Dermis microvascular lymphatic vessel endothelial cell (primary cell): ENCODE results near the gene FHIT. TPM values are rescaled to one million over a fixed set of nuclear protein-coding genes. Genes with fewer than 3 reads are reported as not detected.

ENCODE experiments used
- DNase-seq, 2 donors: peaks; one replicate each; pipeline versions ENCODE4 v3.0.0 to v3.0.0-alpha.2; 2010; ENCODE audit warnings: low read depth in 2 of 2
- total RNA-seq: library from RNA; depleted of rRNA; stranded (reverse); fragments of >200 nt; gene quantifications from 2 replicates; pipeline ENCODE4 v1.2.1, GENCODE V29; 2014

The FHIT gene
- total RNA-seq, 1 donor from 2014 or later, result 0.51 TPM

DNA sequence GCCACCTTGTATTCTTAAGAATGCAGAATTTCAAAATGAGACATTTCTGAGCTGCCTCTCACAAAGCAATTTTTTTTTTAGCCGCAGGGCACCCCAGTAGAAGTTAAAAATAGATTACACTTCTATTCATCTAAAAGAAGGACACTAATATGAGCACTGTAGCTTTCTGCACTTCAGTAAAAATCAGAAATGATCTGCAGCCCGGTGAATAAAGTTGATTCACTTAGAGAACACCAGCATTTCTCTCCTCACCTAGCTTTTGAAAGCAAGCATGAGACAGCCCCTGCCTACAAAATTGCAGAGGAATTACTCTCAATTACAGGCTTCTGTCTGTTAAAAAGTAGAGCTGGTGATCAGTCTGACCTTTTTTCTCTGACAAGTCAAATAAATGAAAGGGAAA lies 1062.4 kb downstream of the FHIT start:
- no peak for DNase-seq

DNA sequence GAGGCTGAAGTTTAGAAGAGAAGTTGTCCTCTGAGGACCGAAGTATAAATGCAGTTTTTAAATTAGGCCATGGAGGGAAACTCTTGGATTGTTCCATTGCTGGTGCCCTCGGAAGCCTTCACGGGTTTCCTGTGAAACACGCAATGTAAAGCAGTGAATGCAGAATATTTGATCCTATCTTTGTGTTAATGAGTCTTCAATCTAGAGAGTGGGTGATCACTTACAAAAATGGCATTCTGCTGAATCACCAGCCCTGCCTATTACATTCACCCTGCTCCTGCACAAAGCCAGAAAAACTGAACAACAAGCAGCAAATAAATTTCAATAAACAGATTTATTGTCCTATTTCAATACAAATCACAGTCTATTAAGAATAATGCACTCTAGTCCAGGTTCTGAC lies 1063.9 kb downstream of the FHIT start:
- no peak for DNase-seq

GRCh38 chr3:60186359-60186758 lies 1064.9 kb downstream of the FHIT start:
- no peak for DNase-seq

DNA sequence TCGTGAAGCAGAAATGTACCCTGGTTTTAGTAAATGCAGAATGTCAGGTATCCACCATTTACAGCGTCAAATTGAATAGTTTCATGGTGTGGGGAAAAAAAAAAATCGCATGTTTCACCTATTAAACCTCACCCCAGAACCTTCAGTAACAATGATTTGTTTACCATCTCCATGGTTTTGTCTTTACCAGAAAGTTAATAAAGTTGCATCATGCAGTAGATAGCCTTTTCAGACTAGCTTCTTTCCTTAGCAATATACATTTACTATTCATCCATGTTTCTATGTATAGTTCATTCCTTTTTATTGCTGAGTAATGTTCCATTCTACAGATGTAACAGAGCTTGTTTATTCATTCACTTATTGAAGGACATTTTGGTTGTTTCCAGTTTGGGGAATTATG lies 1066.1 kb downstream of the FHIT start:
- no peak for DNase-seq

DNA sequence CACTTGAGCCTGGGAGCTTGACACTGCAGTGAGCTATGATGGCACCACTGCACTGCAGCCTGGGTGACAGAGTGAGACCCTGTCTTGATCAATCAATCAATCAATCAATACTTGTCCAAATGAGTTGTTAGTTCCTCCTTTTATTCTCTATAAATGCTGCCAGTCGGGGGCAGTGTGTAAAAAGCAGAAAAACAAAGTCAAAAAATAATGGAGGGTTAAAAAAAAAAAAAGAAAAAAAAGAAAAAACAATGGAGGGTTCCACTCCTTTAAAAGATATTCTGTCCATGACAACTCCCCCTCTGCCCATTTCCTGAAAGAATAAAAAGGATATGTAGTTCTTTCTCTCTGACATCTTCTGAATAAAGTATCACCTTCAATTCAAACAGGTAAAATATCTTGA lies 1068.6 kb downstream of the FHIT start:
- no peak for DNase-seq

GRCh38 chr3:60178931-60179653 lies 1072.2 kb downstream of the FHIT start:
- DNase-seq, result no peak

DNA sequence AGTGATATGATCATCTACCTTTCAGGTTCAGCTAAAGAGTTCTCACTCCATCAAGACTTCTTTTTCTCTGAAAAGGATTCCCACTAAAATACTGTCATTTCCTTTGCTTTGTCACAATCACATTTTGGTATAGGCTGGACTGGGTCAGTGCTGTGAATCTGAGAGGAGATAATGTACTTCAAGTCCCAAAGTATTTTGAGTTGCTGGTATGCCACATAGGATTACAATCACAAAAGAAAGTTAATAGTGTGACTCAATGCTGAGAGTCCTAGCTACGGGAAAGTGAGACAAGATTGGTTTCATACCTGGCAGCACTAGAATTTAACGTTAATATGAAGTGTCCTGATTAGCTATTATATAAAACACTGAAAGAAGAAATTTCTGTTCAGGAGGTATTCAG lies 1073.5 kb downstream of the FHIT start:
- no peak for DNase-seq

DNA sequence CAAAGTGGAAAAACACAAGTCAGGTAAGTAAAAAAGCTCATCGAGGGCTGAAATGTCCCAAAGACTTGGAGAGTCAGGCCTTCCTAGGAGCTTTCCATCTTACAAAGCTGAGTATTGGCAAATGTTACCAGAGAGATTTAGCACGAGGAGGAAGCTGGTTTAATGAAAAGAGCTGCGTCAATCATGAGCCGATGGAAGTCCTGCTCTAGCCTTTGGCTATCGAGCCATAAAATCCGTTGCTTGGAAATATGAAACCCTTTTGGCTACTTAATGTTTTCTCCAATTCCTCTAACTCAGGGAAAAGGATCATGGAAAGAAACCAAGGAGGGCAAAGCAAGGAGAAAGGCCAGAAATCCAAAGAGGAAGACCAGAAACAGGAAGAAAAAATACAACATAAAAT lies 1074.6 kb downstream of the FHIT start:
- DNase-seq, result no peak

DNA sequence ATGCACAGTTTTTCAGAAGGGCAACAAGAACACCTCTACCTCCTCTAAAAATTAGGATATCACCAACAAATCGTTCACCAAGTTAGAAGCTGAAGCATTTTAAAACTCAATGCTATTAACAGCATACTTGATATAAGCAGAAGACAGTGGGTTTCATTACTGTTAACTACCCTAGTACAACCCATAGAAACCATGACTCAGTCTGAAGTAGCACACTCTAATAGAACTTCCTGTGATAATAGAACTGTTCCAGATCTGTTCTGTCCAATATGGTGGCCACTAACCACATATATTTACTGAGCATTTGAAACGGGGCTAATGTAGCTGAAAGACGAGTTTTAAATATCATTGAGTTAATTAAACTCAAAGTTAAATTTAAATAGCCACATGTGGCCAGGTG lies 1075.6 kb downstream of the FHIT start:
- DNase-seq, result no peak

- DNase-seq, result no peak
Observed at GRCh38 chr3:60169755-60170154, 1081.5 kb downstream of the FHIT start.

DNA sequence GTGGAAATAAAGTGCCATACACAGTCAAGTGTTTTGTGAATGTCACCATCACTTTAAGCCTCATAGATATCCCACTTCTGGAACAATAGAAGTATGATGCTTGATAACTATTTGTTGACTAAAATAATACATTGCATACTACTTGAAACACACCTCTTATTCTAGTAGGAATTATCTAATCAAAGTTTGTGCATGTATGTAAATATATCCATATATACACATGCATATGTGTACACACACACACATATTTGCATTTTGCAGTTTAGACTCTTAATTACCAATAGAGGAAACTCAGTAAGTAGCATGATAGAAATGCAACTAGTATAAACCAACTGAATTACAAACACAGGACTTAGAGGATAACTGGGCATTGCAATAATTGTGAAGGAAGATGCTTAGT lies 1084.1 kb downstream of the FHIT start:
- no peak for DNase-seq

DNA sequence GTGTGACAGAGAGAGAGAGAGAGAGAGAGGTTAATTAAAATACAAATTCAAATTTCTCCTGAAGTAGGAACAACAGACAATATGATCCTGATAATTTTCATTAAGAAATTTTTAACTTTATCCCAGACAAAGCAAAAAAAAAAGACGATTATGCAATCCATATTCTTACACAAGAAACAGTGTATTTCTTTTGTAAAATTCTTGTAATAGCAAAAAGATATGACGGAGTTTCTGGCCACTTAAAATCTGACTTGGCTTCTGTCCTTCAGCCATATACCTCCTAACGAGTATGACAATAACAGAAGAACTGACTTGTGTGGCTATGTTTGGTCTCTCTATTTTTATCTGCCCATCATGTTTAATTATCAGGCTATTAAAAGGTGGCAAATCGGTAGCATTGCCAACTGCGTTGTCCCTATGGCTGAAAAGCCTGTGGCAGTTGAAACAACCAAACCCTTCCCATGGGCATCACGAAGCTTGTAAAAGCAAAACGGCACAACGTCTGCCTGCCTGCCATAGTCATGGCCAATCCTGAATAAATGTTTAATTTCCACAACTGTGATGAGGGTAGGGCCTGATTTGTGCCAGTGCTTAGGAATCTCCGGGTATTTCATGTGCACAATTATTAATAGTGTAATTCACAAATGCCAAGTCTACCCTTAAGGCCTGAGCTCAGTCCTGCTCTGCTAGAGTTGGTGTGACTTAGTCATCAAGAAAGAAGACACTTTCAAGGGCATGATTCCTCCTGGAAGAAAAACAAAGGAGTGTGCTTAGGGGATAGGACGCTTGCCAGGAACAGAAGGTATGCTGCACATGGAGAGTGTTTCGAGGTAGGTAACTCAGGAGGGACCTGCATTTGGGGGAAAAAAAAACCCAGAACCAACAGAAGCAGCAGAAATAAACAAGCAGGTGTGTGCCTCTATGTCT lies 1090.2 kb downstream of the FHIT start:
- DNase-seq, result no peak

DNA sequence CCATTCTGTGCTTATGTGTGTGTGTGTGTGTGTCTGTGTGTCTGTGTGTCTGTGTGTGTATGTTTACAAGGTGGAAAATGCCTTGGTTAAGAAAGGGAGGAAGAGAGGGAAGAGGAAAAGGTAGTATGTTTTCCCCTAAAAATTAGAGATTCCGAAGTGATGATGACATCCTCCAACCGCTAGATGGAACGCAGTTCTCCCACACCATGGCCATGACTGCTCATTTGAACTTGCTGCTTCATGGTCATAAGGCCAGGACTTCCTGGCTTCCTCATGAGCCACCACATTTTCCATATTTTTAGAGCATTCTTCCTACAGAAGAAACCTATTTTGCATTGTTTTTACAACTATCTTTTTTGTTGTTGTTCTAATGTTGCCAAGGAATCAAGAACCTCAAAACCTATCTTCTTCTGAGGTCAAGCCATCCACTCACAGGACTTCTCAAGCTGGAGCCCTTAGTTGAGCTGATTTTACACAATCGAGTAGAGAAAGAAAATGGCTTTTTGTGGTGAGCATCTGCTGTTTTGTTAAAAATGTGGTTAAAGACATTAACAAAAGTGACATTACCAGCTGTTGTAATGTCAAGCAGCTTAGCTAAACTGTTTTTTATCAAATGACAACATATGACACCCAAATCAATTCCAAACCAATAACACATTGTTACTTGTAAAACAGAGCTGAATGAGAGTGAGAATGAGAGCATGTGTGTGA lies 1091.0 kb downstream of the FHIT start:
- no peak for DNase-seq

DNA sequence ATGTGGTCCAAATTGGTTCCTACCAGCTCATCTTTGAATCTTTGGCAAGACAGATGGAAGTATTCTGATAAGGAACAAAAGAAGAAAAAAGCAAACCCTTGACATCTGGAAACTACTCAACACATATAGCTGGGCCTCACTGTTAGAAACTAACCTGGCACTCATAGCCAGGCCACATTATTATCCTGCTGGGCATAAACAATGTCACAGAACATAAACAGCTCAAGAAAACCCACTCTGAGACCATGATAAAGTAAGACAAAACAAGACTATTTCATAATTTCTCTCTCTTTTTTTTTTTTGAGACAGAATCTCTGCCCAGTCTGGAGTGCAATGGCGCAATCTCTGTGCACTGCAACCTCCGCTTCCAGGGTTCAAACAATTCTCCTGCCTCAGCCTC lies 1093.2 kb downstream of the FHIT start:
- no peak for DNase-seq

- no peak for DNase-seq
Observed at GRCh38 chr3:60154011-60154410, 1097.2 kb downstream of the FHIT start.

- no peak for DNase-seq
Observed at GRCh38 chr3:60153221-60153999, 1097.8 kb downstream of the FHIT start.

DNA sequence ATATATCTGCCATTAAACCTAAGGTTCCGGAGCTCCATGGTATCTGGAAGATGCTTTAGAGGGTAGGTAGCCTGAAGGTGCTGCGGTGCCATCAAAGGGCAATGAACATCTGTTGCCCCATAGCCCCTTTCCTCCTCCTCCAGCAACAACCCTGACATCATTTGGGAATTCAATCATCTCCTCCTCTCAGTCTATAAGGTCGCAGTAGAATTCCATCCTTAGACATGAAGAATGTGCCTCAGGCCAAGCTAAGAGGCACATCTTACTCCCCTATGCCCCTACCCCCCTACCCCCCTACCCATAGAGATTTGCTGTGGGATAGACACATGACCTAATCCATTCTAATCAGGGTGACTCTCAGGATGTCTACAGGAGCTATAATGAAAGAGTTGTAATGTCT lies 1101.8 kb downstream of the FHIT start:
- DNase-seq, result no peak

- no peak for DNase-seq
Observed at GRCh38 chr3:60147249-60147950, 1103.9 kb downstream of the FHIT start.

GRCh38 chr3:60146121-60146520 lies 1105.1 kb downstream of the FHIT start:
- DNase-seq, result no peak

GRCh38 chr3:60144071-60144470 lies 1107.2 kb downstream of the FHIT start:
- no peak for DNase-seq

GRCh38 chr3:60142009-60142408 lies 1109.2 kb downstream of the FHIT start:
- no peak for DNase-seq
